Muscle of arm (tissue), 12 donors: ENCODE results near the gene SLC12A8. TPM values are rescaled to one million over a fixed set of nuclear protein-coding genes. Genes with fewer than 3 reads are reported as not detected.
A peak's percentile ranks its signal among the peaks of the same experiment; 100 is the strongest.

Experiments used
- DNase-seq: peaks from one replicate; pipeline ENCODE4 v3.0.0-alpha.2; 2013
- polyA plus RNA-seq, 12 donors: library from polyadenylated mRNA; unstranded; fragments of 120-200 nt; gene quantifications; one replicate each; pipeline ENCODE4 v1.2.1, GENCODE V29; 2013; ENCODE audit not compliant: insufficient read length in 12 of 12

SLC12A8 gene
- polyA plus RNA-seq, 12 donors = 0.33 to 2.4 (median 0.74) TPM; not detected in 2

DNA sequence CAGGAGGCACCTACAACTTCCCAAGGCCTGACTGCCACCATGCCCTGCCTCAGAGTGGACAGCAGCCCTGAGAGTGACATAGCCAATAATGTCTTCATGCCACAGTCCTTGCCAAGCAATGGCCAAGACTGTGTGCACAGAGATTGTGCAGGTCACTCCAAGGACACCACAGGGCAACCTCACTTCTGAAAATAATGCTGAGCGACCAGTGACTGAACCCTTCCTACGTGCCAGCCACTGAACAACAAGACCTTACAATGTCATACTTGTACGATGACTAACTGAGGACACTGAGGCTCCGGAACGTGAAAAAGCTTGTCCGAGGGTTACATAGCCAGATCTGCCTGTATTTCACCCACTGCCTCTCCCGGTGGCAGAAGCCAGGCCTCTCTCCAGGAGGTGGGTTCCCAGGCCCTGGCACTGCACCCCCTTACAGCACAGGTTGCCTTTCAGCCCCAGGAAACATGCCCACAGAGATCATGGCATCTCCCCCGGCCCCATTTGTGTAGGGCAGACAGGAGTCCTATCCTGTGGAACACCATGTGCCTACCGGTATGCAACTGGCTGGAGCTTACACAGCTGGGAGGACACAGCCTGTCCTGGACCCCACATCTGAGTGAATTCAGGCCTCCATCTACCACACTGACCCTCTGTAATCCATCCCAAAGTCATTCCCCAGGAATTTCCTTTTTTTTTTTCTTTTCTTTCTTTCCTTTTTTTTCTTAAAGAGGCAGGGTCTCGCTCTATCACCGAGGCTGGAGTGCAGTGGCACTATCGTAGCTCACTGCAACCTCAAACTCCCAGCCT, 72.3 kb downstream of the SLC12A8 start:
- DNase-seq = no peak

DNA sequence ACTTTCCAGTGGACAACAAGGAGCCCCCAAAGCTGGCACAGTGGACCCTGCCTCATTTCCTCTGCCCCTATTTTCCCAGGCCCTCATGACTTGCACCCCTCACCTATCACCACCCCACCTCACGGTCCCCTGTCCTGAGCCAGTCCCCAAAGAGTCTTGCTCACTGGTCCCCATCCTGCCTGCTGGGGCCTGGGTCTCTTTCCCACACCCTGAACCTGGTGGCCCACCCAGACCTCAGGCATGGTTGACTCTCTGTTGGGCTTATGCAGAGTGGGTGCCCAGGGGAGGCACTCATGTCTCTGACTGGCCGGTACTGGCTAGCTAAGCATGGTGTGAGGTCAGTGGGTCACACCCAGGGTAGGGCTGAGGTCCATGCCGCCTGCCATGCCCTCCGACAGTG, 73.2 kb downstream of the SLC12A8 start:
- no peak for DNase-seq

GRCh38 chr3:125137358-125138033, 75.1 kb downstream of the SLC12A8 start:
- DNase-seq = peak; percentile 73

DNA sequence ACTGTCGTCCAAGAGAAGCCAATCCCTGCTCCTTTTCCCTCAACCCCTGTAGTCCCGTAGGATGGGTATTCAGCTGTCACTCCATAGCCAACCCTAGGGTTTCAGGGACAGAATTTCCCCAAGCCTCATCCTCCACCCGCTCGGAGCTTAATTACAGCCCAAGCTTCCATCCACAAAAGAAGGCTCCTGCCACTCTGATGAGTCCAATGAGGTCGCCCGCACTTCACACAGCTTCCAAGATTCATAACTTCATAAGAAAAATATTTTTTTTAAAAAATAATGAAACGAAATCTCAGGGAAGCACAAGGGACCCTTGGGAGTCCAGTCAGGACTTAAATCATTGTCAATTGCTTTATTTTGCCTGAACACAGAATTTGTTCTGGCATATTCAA, 75.6 kb downstream of the SLC12A8 start:
- no peak for DNase-seq

GRCh38 chr3:125136515-125136914, 76.0 kb downstream of the SLC12A8 start:
- DNase-seq = no peak

GRCh38 chr3:125134952-125135351, 77.6 kb downstream of the SLC12A8 start:
- no peak for DNase-seq

DNA sequence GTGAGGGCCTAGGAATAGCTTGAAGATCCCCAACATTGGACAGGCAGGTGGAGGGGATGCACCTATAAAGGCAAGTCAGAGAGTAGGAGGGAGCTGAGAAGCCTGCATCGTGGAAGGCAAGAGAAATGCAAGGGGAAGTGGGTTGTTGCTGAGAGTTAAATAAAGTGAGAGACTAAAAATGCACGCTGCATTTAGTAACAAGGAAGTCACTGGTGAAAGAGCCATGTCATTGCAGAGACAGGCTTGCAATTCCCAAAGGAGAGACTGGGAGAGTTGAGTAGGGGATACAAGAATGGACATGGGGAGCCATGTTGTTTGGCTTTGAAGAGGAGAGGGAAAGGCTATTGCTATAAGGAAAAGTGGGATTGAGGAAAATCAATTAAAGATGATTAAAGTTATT, 79.7 kb downstream of the SLC12A8 start:
- no peak for DNase-seq

- peak; percentile 91 for DNase-seq
These were observed 83.0 kb downstream of the SLC12A8 start for GRCh38 chr3:125129512-125129997.

GRCh38 chr3:125128861-125129501, 83.6 kb downstream of the SLC12A8 start:
- DNase-seq = no peak

GRCh38 chr3:125126323-125126722, 86.2 kb downstream of the SLC12A8 start:
- no peak for DNase-seq

GRCh38 chr3:125125821-125126245, 86.7 kb downstream of the SLC12A8 start:
- no peak for DNase-seq

- DNase-seq = no peak
These were observed 88.9 kb downstream of the SLC12A8 start for GRCh38 chr3:125123451-125124305.

GRCh38 chr3:125121246-125122010, 91.1 kb downstream of the SLC12A8 start:
- DNase-seq = no peak

DNA sequence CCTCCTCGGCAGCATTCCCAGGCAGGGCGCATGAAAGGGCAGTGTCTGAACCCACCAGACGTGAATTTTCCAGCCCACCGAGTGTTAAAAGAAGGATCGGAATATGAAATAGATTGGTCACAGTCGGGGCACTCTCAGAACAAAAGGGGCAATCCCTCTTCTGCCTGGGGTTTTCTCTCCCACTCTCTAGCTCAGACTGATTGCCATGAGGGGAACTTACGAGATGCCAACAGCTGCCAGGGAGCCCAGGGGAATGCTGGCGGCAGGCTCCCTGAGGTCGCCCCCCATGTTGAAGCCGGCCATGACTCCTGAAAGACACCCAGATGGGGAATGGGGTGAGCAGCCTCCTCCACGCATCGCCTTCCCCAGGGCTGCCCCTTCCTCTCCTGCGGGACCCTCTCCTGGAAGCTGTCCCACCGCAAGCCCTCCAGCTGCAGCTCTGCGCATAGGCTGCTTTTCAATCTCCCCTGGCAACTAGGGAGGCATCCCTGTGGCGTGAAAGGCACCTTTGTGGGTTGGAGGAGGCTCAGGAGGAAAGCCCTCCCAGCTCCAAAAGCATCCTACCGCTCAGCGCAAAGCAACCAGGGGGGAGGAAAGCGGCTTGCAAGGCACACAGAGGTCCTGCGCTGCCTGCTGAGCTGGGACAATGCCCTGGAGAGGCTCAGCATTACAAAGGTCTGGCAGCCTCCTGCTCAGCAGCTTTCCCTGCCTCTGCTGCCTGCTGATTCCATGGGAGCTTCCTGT, 92.0 kb downstream of the SLC12A8 start:
- no peak for DNase-seq

DNA sequence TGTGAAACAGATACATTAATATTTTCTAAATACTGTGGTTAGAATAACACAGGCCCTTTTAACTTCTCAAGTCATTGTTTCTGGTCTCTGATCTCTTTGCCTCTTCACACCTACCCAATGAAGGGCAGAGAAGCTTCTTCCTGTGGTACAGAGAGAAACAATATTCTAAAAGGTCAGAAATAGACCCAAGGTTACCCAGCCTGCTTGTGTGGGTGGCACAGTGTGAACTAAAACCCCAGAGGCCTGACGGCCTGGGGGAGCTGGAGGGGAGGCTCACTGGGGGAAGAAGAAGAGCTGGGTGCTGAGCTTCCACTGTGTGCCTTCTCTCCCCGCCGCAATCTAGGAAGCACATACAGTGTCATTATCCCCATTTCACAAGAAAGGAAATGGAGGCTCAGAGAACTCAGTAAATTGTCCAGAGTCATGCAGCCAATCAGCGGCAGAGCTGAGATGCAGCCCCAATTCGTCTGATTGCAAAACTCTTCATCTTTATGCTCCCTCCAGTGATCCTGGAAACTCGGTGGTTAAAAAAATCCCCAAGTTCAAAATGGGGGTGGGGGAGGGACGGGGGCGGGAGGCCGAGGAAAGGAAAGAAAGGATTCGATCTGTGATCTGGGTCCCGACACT, 92.7 kb downstream of the SLC12A8 start:
- no peak for DNase-seq

DNA sequence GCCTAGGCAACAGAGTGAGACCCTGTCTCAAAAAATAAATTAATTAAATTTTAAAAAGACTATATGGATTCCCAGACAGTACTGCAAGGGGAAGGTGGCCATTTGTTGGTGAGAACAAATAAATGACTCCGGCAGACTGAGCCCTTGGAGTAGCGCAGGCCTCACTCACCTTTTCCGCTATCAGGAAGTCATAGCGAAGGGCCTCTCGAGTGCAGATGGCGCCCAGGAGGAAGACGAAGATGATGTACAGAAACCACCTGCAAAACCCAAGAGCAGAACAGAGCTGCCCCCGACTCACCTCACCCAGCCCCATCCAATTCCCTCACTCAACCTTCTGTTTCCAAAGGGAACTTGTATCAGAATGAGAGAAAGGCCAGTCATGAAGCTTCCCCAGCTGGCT, 93.9 kb downstream of the SLC12A8 start:
- no peak for DNase-seq

GRCh38 chr3:125117631-125118191, 94.8 kb downstream of the SLC12A8 start:
- no peak for DNase-seq

DNA sequence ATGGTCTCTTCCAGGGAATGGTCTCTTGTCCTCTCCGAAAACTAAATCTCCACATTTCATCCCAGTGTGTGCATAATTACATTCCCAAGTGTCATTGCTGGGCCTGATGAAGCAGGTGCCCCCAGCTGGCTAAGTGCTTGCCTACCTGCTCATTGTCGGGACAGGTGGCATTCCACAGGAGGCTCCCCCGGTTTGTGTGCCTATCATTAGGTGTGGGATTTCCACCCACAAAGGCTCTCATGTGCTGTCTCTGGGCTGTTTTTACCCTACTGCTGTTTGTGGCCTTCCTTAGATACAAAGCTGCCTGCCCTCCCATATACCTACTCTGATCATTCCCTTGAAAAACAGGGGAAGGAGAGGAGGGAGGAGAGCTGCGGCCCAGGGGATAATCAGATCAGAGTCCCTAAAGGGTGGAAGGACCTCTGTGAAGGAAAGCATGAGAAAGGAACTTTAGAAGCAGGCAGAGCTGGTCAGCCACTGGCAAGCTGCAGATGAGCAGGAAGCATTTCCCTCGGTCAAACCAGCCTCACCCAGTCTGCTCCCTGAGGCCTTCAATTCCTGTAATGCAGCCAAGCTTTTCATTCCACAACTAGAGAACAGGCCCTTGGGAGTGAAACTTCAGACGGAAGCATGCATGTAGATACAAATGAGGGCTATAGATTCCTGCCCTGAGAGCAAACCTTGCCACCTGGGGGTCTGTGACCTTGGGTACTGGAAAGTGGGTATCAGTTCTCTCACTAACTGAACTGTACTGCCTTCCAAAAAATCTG, 96.1 kb downstream of the SLC12A8 start:
- no peak for DNase-seq
